ENCODE results near the gene CDH23.

The CDH23 gene

GRCh38 chr10:71573562-71574518 lies 177.1 kb downstream of the CDH23 start:
- Histone ChIP-seq H3K9me3 (no peaks in the 10 kb centered on the region), H3K4me1 (peaks cover 0 to 11% (median 7%) of the 10 kb centered on the region in 4 donors), H3K27me3 (peaks cover 0 to 4% of the 10 kb centered on the region in 2 donors), H3K4me3 (no peak overlapping the region), H3K36me3 (no peaks in the 10 kb centered on the region), H3K27ac (no peak overlapping the region)
- intact Hi-C loops (cut with DNase I; ENCODE audit: low total_unique reads), result loop anchor here (5.0 kb wide), 2 partner anchors 192 to 257 kb away; partner anchors contain the start of gene SLC29A3
- no peak for DNase-seq
- TF ChIP-seq CTCF (IDR thresholded peaks at IDR 0.05), result no peak

- no peak for DNase-seq
- Histone ChIP-seq H3K4me1 (peaks cover 0 to 11% (median 7%) of the 10 kb centered on the region in 4 donors), H3K27me3 (peaks cover 0 to 13% of the 10 kb centered on the region in 2 donors), H3K4me3 (no peak overlapping the region), H3K9me3 (no peaks in the 10 kb centered on the region), H3K36me3 (no peaks in the 10 kb centered on the region), H3K27ac (no peak overlapping the region)
- no peak for TF ChIP-seq CTCF (IDR thresholded peaks at IDR 0.05)
- intact Hi-C loops (cut with DNase I; ENCODE audit: low total_unique reads), result no loop called here
Observed at GRCh38 chr10:71575451-71575850, 178.7 kb downstream of the CDH23 start.

- no peak for TF ChIP-seq CTCF (IDR thresholded peaks at IDR 0.05)
- Histone ChIP-seq H3K27ac (no peak overlapping the region), H3K27me3 (peaks cover 0 to 18% of the 10 kb centered on the region in 2 donors), H3K36me3 (no peaks in the 10 kb centered on the region), H3K4me1 (peaks cover 0 to 11% (median 7%) of the 10 kb centered on the region in 4 donors), H3K4me3 (no peak overlapping the region), H3K9me3 (no peaks in the 10 kb centered on the region)
- no peak for DNase-seq
- intact Hi-C loops (cut with DNase I; ENCODE audit: low total_unique reads), result no loop called here
Observed at GRCh38 chr10:71575934-71576801, 179.4 kb downstream of the CDH23 start.

- peaks cover 0 to 11% (median 7%) of the 10 kb centered on the region in 4 donors for H3K4me1 ChIP-seq
- intact Hi-C loops (cut with DNase I; ENCODE audit: low total_unique reads), result no loop called here
- TF ChIP-seq CTCF (IDR thresholded peaks at IDR 0.05), result no peak
- DNase-seq, result no peak
- H3K27ac ChIP-seq, result no peak overlapping the region
- H3K4me3 ChIP-seq, result no peak overlapping the region
- no peaks in the 10 kb centered on the region for H3K9me3 ChIP-seq
- H3K36me3 ChIP-seq, result no peaks in the 10 kb centered on the region
- peaks cover 0 to 24% of the 10 kb centered on the region in 2 donors for H3K27me3 ChIP-seq
Observed at GRCh38 chr10:71576842-71577241, 180.1 kb downstream of the CDH23 start.

GRCh38 chr10:71577345-71577744 lies 180.6 kb downstream of the CDH23 start:
- H3K9me3 ChIP-seq, result no peaks in the 10 kb centered on the region
- H3K27ac ChIP-seq, result no peak overlapping the region
- TF ChIP-seq CTCF (IDR thresholded peaks at IDR 0.05), result no peak
- no peak for DNase-seq
- H3K27me3 ChIP-seq, result peaks cover 0 to 26% of the 10 kb centered on the region in 2 donors
- no peak overlapping the region for H3K4me3 ChIP-seq
- peaks cover 0 to 11% (median 7%) of the 10 kb centered on the region in 4 donors for H3K4me1 ChIP-seq
- intact Hi-C loops (cut with DNase I; ENCODE audit: low total_unique reads), result no loop called here
- no peaks in the 10 kb centered on the region for H3K36me3 ChIP-seq
